ENCODE data around the gene PACRG. TPM values are rescaled to one million over a fixed set of nuclear protein-coding genes. Genes with fewer than 3 reads are reported as not detected.
"Not testable (repeated sequence)": the region's sequence is repeated elsewhere in the genome, so short reads cannot be mapped to it uniquely, and the experiment has no call there.

PACRG gene
- total RNA-seq (1.8 TPM), polyA plus RNA-seq (ENCODE audit: insufficient read depth in 1 of 8, insufficient read length in 8 of 8, low replicate concordance in 1 of 8) (1 to 10 TPM; 1.2 to 2.7 (median 2.1) TPM)
- long read RNA-seq, donor 1, result 0 reads
- long read RNA-seq, donor 2, result 0 reads
- long read RNA-seq, donor 3, result 0 reads
- long read RNA-seq, donor 4, partial matches to known transcripts, result 0 of 1 reads
- long read RNA-seq, donor 4, other reads (novel, unspliced or antisense), result 0 of 1 reads
- long read RNA-seq, donor 5, partial matches to known transcripts, result 0 of 1 reads
- long read RNA-seq, donor 5, other reads (novel, unspliced or antisense), result 0 of 1 reads
- long read RNA-seq, donor 6, result 0 reads
- long read RNA-seq, donor 7, result 0 reads
- long read RNA-seq, donor 8, result 0 reads
- long read RNA-seq, donor 9, result 0 reads
- long read RNA-seq, donor 10, partial matches to known transcripts, result 0 of 1 reads
- long read RNA-seq, donor 10, other reads (novel, unspliced or antisense), result 0 of 1 reads
- long read RNA-seq, donor 11, result 0 reads

- peak; percentile 99 for DNase-seq
- peak within 1 kb of the TSS; percentile 91 for H3K27ac ChIP-seq (ENCODE audit: low read length)
- WGBS (ENCODE audit: insufficient coverage), result under 1% methylated on average over 81 of the region's 84 CpGs
- H3K27me3 ChIP-seq (ENCODE audit: control insufficient read depth, insufficient read depth, low read length), result no peaks in the 10 kb centered on the region
- no peaks in the 10 kb centered on the region for H3K9me3 ChIP-seq (replicated peaks; ENCODE audit: control insufficient read depth, low read depth, low read length)
- H3K36me3 ChIP-seq (ENCODE audit: control insufficient read depth, insufficient read depth, low read length), result no peaks in the 10 kb centered on the region
- H3K4me3 ChIP-seq (ENCODE audit: low read length), result peak within 1 kb of the TSS; percentile 81
- peaks cover 7% of the 10 kb centered on the region for H3K4me1 ChIP-seq (ENCODE audit: control insufficient read depth, insufficient read depth, low read length)
Measured at GRCh38 chr6:162727322-162728182, at the start of gene PACRG, which contains the start of gene PRKN. Gene PACRG (plus strand): TSS chr6:162727974. Gene PRKN (minus strand): TSS chr6:162727766.

- WGBS (ENCODE audit: insufficient coverage), result 100% methylated on average over 1 of the region's 7 CpGs
- not testable (repeated sequence) for H3K36me3 ChIP-seq (ENCODE audit: control insufficient read depth, insufficient read depth, low read length); H3K4me1 ChIP-seq (ENCODE audit: control insufficient read depth, insufficient read depth, low read length); H3K9me3 ChIP-seq (replicated peaks; ENCODE audit: control insufficient read depth, low read depth, low read length); DNase-seq; H3K27me3 ChIP-seq (ENCODE audit: control insufficient read depth, insufficient read depth, low read length); H3K4me3 ChIP-seq (ENCODE audit: low read length); H3K27ac ChIP-seq (ENCODE audit: low read length)
Measured at GRCh38 chr6:162678896-162679295, 48.9 kb upstream of the PACRG start.

- no peaks in the 10 kb centered on the region for H3K4me1 ChIP-seq (ENCODE audit: control insufficient read depth, insufficient read depth, low read length)
- H3K27me3 ChIP-seq (ENCODE audit: control insufficient read depth, insufficient read depth, low read length), result no peaks in the 10 kb centered on the region
- H3K4me3 ChIP-seq (ENCODE audit: low read length), result no peak overlapping the region
- no CpG with 5 or more reads among the region's 1 CpG for WGBS (ENCODE audit: insufficient coverage)
- H3K9me3 ChIP-seq (replicated peaks; ENCODE audit: control insufficient read depth, low read depth, low read length), result no peaks in the 10 kb centered on the region
- DNase-seq, result peak; percentile 31
- H3K36me3 ChIP-seq (ENCODE audit: control insufficient read depth, insufficient read depth, low read length), result no peaks in the 10 kb centered on the region
- no peak overlapping the region for H3K27ac ChIP-seq (ENCODE audit: low read length)
Measured at GRCh38 chr6:162679681-162680080, 48.1 kb upstream of the PACRG start.

GRCh38 chr6:162680367-162680766, 47.4 kb upstream of the PACRG start:
- Histone ChIP-seq H3K4me3 (ENCODE audit: low read length) (no peak overlapping the region), H3K27ac (ENCODE audit: low read length) (no peak overlapping the region), H3K36me3 (ENCODE audit: control insufficient read depth, insufficient read depth, low read length) (no peaks in the 10 kb centered on the region), H3K27me3 (ENCODE audit: control insufficient read depth, insufficient read depth, low read length) (no peaks in the 10 kb centered on the region), H3K4me1 (ENCODE audit: control insufficient read depth, insufficient read depth, low read length) (no peaks in the 10 kb centered on the region), H3K9me3 (replicated peaks; ENCODE audit: control insufficient read depth, low read depth, low read length) (no peaks in the 10 kb centered on the region)
- DNase-seq, result no peak

- no peaks in the 10 kb centered on the region for H3K4me1 ChIP-seq (ENCODE audit: control insufficient read depth, insufficient read depth, low read length)
- H3K27ac ChIP-seq (ENCODE audit: low read length), result no peak overlapping the region
- H3K9me3 ChIP-seq (replicated peaks; ENCODE audit: control insufficient read depth, low read depth, low read length), result no peaks in the 10 kb centered on the region
- DNase-seq, result peak; percentile 66
- WGBS (ENCODE audit: insufficient coverage), result no CpG with 5 or more reads among the region's 4 CpGs
- no peak overlapping the region for H3K4me3 ChIP-seq (ENCODE audit: low read length)
- no peaks in the 10 kb centered on the region for H3K27me3 ChIP-seq (ENCODE audit: control insufficient read depth, insufficient read depth, low read length)
- H3K36me3 ChIP-seq (ENCODE audit: control insufficient read depth, insufficient read depth, low read length), result no peaks in the 10 kb centered on the region
Measured at GRCh38 chr6:162680871-162681270, 46.9 kb upstream of the PACRG start.

GRCh38 chr6:162681447-162681846, 46.3 kb upstream of the PACRG start:
- H3K27ac ChIP-seq (ENCODE audit: low read length), result no peak overlapping the region
- DNase-seq, result no peak
- H3K36me3 ChIP-seq (ENCODE audit: control insufficient read depth, insufficient read depth, low read length), result no peaks in the 10 kb centered on the region
- no peaks in the 10 kb centered on the region for H3K9me3 ChIP-seq (replicated peaks; ENCODE audit: control insufficient read depth, low read depth, low read length)
- H3K27me3 ChIP-seq (ENCODE audit: control insufficient read depth, insufficient read depth, low read length), result no peaks in the 10 kb centered on the region
- no peaks in the 10 kb centered on the region for H3K4me1 ChIP-seq (ENCODE audit: control insufficient read depth, insufficient read depth, low read length)
- no peak overlapping the region for H3K4me3 ChIP-seq (ENCODE audit: low read length)
- WGBS (ENCODE audit: insufficient coverage), result no CpG with 5 or more reads among the region's 1 CpG

GRCh38 chr6:162683135-162683534, 44.6 kb upstream of the PACRG start:
- H3K9me3 ChIP-seq (replicated peaks; ENCODE audit: control insufficient read depth, low read depth, low read length), result no peaks in the 10 kb centered on the region
- H3K27me3 ChIP-seq (ENCODE audit: control insufficient read depth, insufficient read depth, low read length), result no peaks in the 10 kb centered on the region
- peak; percentile 49 for DNase-seq
- no peaks in the 10 kb centered on the region for H3K36me3 ChIP-seq (ENCODE audit: control insufficient read depth, insufficient read depth, low read length)
- no CpG with 5 or more reads among the region's 4 CpGs for WGBS (ENCODE audit: insufficient coverage)
- H3K4me3 ChIP-seq (ENCODE audit: low read length), result no peak overlapping the region
- peak overlapping the region; percentile 3 for H3K27ac ChIP-seq (ENCODE audit: low read length)
- no peaks in the 10 kb centered on the region for H3K4me1 ChIP-seq (ENCODE audit: control insufficient read depth, insufficient read depth, low read length)

GRCh38 chr6:162684052-162684451, 43.7 kb upstream of the PACRG start:
- no peak overlapping the region for H3K4me3 ChIP-seq (ENCODE audit: low read length)
- WGBS (ENCODE audit: insufficient coverage), result no CpG with 5 or more reads among the region's 1 CpG
- DNase-seq, result peak; percentile 78

GRCh38 chr6:162684961-162685360, 42.8 kb upstream of the PACRG start:
- peak; percentile 81 for DNase-seq
- no CpG with 5 or more reads among the region's 3 CpGs for WGBS (ENCODE audit: insufficient coverage)

More at GRCh38 chr6:162684052-162684451, 43.7 kb upstream of the PACRG start:
- Histone ChIP-seq H3K9me3 (replicated peaks; ENCODE audit: control insufficient read depth, low read depth, low read length) (no peaks in the 10 kb centered on the region), H3K36me3 (ENCODE audit: control insufficient read depth, insufficient read depth, low read length) (no peaks in the 10 kb centered on the region), H3K4me1 (ENCODE audit: control insufficient read depth, insufficient read depth, low read length) (no peaks in the 10 kb centered on the region), H3K27me3 (ENCODE audit: control insufficient read depth, insufficient read depth, low read length) (no peaks in the 10 kb centered on the region), H3K27ac (ENCODE audit: low read length) (peak overlapping the region; percentile 42)

GRCh38 chr6:162685586-162685985, 42.2 kb upstream of the PACRG start:
- H3K27me3 ChIP-seq (ENCODE audit: control insufficient read depth, insufficient read depth, low read length), result no peaks in the 10 kb centered on the region
- WGBS (ENCODE audit: insufficient coverage), result 83% methylated on average over 1 of the region's 5 CpGs
- no peak overlapping the region for H3K4me3 ChIP-seq (ENCODE audit: low read length)
- H3K27ac ChIP-seq (ENCODE audit: low read length), result peak overlapping the region; percentile 14
- DNase-seq, result peak; percentile 59
- no peaks in the 10 kb centered on the region for H3K9me3 ChIP-seq (replicated peaks; ENCODE audit: control insufficient read depth, low read depth, low read length)
- H3K4me1 ChIP-seq (ENCODE audit: control insufficient read depth, insufficient read depth, low read length), result no peaks in the 10 kb centered on the region
- H3K36me3 ChIP-seq (ENCODE audit: control insufficient read depth, insufficient read depth, low read length), result no peaks in the 10 kb centered on the region

More at GRCh38 chr6:162684961-162685360, 42.8 kb upstream of the PACRG start:
- Histone ChIP-seq H3K27ac (ENCODE audit: low read length) (peak overlapping the region; percentile 25), H3K9me3 (replicated peaks; ENCODE audit: control insufficient read depth, low read depth, low read length) (no peaks in the 10 kb centered on the region), H3K36me3 (ENCODE audit: control insufficient read depth, insufficient read depth, low read length) (no peaks in the 10 kb centered on the region), H3K27me3 (ENCODE audit: control insufficient read depth, insufficient read depth, low read length) (no peaks in the 10 kb centered on the region), H3K4me1 (ENCODE audit: control insufficient read depth, insufficient read depth, low read length) (no peaks in the 10 kb centered on the region), H3K4me3 (ENCODE audit: low read length) (no peak overlapping the region)

Data from muscle of leg (tissue), 16 donors.